Endodermal cell (in vitro differentiated cells): Measurements from ENCODE around the gene MAP3K6. TPM values are rescaled to one million over a fixed set of nuclear protein-coding genes. Genes with fewer than 3 reads are reported as not detected.

ENCODE experiments used
- DNase-seq: peaks from one replicate; pipeline ENCODE4 v3.0.0-alpha.2; 2017
- H3K27ac ChIP-seq: 2 replicates; pipeline ENCODE4 v1.5.1; 2013; ENCODE audit warnings: mild to moderate bottlenecking, low read depth, low read length, moderate library complexity
- H3K27me3 ChIP-seq: 2 replicates; pipeline ENCODE4 v1.6.1; 2013; ENCODE audit warnings: mild to moderate bottlenecking, low read length, moderate library complexity; ENCODE audit not compliant: insufficient read depth, control insufficient read depth, poor library complexity, severe bottlenecking
- H3K36me3 ChIP-seq: 2 replicates; pipeline ENCODE4 v1.7.0; 2013; ENCODE audit warnings: mild to moderate bottlenecking, low read length, moderate library complexity; ENCODE audit not compliant: control insufficient read depth, insufficient read depth
- H3K4me1 ChIP-seq: one replicate; pipeline ENCODE4 v1.7.0; 2013; ENCODE audit warnings: low read length; ENCODE audit not compliant: control insufficient read depth, insufficient read depth
- H3K4me3 ChIP-seq: 2 replicates; pipeline ENCODE4 v1.5.1; 2013; ENCODE audit warnings: mild to moderate bottlenecking, low read length, moderate library complexity
- H3K9ac ChIP-seq: 2 replicates; pipeline ENCODE4 v1.6.1; 2013; ENCODE audit warnings: mild to moderate bottlenecking, low read length, moderate library complexity; ENCODE audit not compliant: poor library complexity, severe bottlenecking; ENCODE audit errors: extremely low read depth
- H3K9me3 ChIP-seq: 2 replicates; pipeline ENCODE4 v1.6.1; 2013; ENCODE audit warnings: mild to moderate bottlenecking, low read length, moderate library complexity; ENCODE audit not compliant: control insufficient read depth
- H3K27ac Mint-ChIP-seq: 2 replicates; pipeline ENCODE4 v1.8.0; 2020; ENCODE audit warnings: mixed read lengths
- H3K27me3 Mint-ChIP-seq: 2 replicates; pipeline ENCODE4 v1.8.0; 2021; ENCODE audit warnings: mild to moderate bottlenecking, mixed read lengths; ENCODE audit not compliant: insufficient read depth
- H3K36me3 Mint-ChIP-seq: 2 replicates; pipeline ENCODE4 v1.8.0; 2020; ENCODE audit warnings: low read depth, mixed read lengths
- H3K4me1 Mint-ChIP-seq: 2 replicates; pipeline ENCODE4 v1.8.0; 2020; ENCODE audit warnings: mixed read lengths
- H3K4me3 Mint-ChIP-seq: 2 replicates; pipeline ENCODE4 v1.8.0; 2020; ENCODE audit warnings: mild to moderate bottlenecking, moderate library complexity, mixed read lengths
- H3K9me3 Mint-ChIP-seq: 2 replicates; pipeline ENCODE4 v1.8.0; 2020; ENCODE audit warnings: mild to moderate bottlenecking, mixed read lengths
- WGBS, 2 experiments: methylation state at CpG; one replicate each; pipeline versions ENCODE4 v1.1.5 to v1.1.7; 2013; ENCODE audit warnings: missing lambda C conversion rate in 2 of 2, mixed read lengths in 1 of 2; ENCODE audit not compliant: insufficient coverage in 1 of 2, insufficient read length in 1 of 2; 5-methylcytosine and 5-hydroxymethylcytosine counted together
- total RNA-seq, 2 donors: library from RNA; stranded (reverse); fragmentation: NEBNext Ultra II Directional in 1 of 2; extraction: Animal tissue kit (Norgen Biotek cat#: 25700) in 1 of 2; gene quantifications; 2 replicates in 1 of 2; 3 replicates in 1 of 2; pipeline ENCODE4 v1.2.1, GENCODE V29; 2021
- TF ChIP-seq, protein P1 (sequence below): fragments of 200-600 bp; sonication (generic); conservative IDR thresholded peaks from 2 replicates; pipeline ENCODE4 v1.5.0; 2021; ENCODE audit warnings: antibody characterized with exemption, mild to moderate bottlenecking

Gene MAP3K6
- total RNA-seq, 2 donors from 2014 or later: 6.6 to 11.5 TPM

DNA sequence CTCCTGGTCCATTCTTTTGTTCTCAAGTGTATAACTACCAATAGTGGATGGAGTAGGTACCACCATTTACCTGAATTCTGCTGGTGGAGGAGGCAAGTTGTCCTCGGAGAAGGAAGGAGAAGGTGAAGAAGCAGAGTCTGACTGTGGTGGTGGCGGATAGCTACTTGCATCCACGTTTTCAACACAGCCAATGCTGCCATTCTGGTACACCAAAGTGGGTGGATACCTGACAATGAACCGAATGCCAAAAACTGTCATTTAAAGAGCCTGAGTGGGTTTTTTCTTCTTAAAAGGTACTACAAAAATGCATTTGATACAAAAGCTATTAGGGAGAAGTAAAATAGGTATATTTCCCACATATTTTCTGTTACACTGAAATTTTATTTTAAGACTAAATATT is 45.7 kb upstream of the MAP3K6 start:
- Mint-ChIP-seq H3K9me3 (no peaks in the 10 kb centered on the region), H3K27ac (no peak overlapping the region), H3K27me3 (no peaks in the 10 kb centered on the region), H3K36me3 (peaks cover 88% of the 10 kb centered on the region), H3K4me1 (peaks cover 7% of the 10 kb centered on the region), H3K4me3 (no peak overlapping the region)
- WGBS, 2 experiments: 95 to 100% methylated on average over 1 to 4 of the region's 4 CpGs
- TF ChIP-seq, protein P1, sequence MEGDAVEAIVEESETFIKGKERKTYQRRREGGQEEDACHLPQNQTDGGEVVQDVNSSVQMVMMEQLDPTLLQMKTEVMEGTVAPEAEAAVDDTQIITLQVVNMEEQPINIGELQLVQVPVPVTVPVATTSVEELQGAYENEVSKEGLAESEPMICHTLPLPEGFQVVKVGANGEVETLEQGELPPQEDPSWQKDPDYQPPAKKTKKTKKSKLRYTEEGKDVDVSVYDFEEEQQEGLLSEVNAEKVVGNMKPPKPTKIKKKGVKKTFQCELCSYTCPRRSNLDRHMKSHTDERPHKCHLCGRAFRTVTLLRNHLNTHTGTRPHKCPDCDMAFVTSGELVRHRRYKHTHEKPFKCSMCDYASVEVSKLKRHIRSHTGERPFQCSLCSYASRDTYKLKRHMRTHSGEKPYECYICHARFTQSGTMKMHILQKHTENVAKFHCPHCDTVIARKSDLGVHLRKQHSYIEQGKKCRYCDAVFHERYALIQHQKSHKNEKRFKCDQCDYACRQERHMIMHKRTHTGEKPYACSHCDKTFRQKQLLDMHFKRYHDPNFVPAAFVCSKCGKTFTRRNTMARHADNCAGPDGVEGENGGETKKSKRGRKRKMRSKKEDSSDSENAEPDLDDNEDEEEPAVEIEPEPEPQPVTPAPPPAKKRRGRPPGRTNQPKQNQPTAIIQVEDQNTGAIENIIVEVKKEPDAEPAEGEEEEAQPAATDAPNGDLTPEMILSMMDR: no peak
- no peaks in the 10 kb centered on the region for H3K4me1 ChIP-seq
- no peak overlapping the region for H3K9ac ChIP-seq
- H3K36me3 ChIP-seq: peaks cover 84% of the 10 kb centered on the region
- no peak for DNase-seq
- H3K4me3 ChIP-seq: no peak overlapping the region
- H3K27ac ChIP-seq: no peak overlapping the region
- H3K27me3 ChIP-seq: no peaks in the 10 kb centered on the region
- H3K9me3 ChIP-seq: no peaks in the 10 kb centered on the region

DNA sequence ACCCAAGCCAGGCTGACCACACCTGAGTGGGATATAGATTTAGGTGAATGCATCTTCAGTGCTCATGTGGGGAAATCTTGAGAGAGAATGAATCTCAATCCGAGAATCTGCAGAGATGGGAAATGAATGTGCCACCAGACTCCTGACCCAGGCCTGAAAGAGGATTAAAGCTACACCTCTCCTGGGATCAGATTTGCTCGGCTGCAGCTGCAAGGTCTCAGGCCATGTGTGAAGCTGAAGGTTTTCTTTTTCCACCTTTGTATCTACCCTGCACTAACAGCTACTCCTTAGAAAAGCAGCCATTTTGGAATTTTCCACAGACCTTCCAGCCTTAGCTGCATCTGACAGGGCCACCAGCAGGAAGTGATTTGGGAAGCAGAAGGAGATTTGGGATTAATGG is 43.9 kb upstream of the MAP3K6 start:
- Histone ChIP-seq H3K4me3 (no peak overlapping the region), H3K4me1 (peaks cover 3% of the 10 kb centered on the region), H3K9me3 (no peaks in the 10 kb centered on the region), H3K27ac (no peak overlapping the region), H3K9ac (no peak overlapping the region), H3K27me3 (no peaks in the 10 kb centered on the region), H3K36me3 (peaks cover 78% of the 10 kb centered on the region)
- DNase-seq: no peak
- H3K27me3 Mint-ChIP-seq: no peaks in the 10 kb centered on the region
- peak overlapping the region; percentile 18 for H3K27ac Mint-ChIP-seq
- no peaks in the 10 kb centered on the region for H3K9me3 Mint-ChIP-seq
- peaks cover 76% of the 10 kb centered on the region for H3K36me3 Mint-ChIP-seq
- 89 to 100% methylated on average over 2 of the region's 2 CpGs for WGBS, 2 experiments
- TF ChIP-seq, protein P1: no peak
- H3K4me3 Mint-ChIP-seq: no peak overlapping the region
- peaks cover 9% of the 10 kb centered on the region for H3K4me1 Mint-ChIP-seq

DNA sequence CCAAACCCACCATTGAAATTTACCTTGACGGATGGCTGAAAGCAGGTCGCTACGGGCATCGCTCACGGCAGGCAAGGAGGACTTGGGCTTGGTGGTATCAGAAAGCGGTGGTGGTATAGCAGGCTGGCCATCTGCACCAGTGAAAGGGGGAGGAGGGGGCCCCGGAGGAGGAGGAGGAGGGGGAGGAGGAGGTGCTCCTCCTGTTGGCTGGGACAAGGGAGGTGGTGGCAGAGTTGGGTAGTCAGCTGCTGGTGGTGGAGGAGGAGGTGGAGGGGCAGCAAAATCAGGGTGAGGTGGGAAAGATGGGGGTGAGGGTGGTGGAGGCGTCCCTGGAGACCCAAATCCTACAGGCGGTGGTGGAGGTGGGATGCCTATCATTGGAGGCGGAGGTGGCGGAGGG is 42.9 kb upstream of the MAP3K6 start:
- peaks cover 69% of the 10 kb centered on the region for H3K36me3 ChIP-seq

More for the DNA sequence above, 42.9 kb upstream of the MAP3K6 start:
- H3K27ac Mint-ChIP-seq: no peak overlapping the region
- no peak for DNase-seq
- Histone ChIP-seq H3K27me3 (no peaks in the 10 kb centered on the region), H3K27ac (no peak overlapping the region), H3K9me3 (no peaks in the 10 kb centered on the region), H3K4me3 (no peak overlapping the region), H3K4me1 (peaks cover 10% of the 10 kb centered on the region), H3K9ac (no peak overlapping the region)
- peaks cover 66% of the 10 kb centered on the region for H3K36me3 Mint-ChIP-seq
- WGBS, 2 experiments: 96 to 100% methylated on average over 2 to 11 of the region's 11 CpGs
- no peaks in the 10 kb centered on the region for H3K9me3 Mint-ChIP-seq
- no peaks in the 10 kb centered on the region for H3K27me3 Mint-ChIP-seq
- H3K4me3 Mint-ChIP-seq: no peak overlapping the region
- H3K4me1 Mint-ChIP-seq: peaks cover 18% of the 10 kb centered on the region
- TF ChIP-seq, protein P1: no peak
